Measurements from ENCODE around the gene FBXO15. TPM values are rescaled to one million over a fixed set of nuclear protein-coding genes. Genes with fewer than 3 reads are reported as not detected.

The FBXO15 gene
- polyA plus RNA-seq, 1 donor from 2014 or later, result 6.1 TPM

DNA sequence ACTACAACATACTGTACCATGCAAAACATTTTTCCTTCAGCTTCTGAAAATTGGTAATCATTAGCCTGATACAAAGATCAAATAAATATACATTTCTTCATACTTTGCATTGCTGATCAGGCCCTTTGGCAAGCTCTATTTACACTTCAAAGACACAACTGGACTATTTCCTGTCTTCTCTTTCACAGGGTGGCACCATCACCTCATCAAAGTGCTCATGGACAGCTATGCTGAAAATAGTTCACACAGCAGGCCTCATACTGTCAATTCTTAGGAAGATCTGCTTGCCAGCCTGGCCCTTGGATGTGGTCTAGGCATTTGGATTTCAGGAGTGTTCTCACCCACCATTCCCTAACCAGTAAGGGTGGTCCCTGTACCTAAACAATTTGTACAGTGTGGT is 33.9 kb downstream of the FBXO15 start:
- H2AFZ ChIP-seq (ENCODE audit: low read depth, low read length), result no peak overlapping the region

DNA sequence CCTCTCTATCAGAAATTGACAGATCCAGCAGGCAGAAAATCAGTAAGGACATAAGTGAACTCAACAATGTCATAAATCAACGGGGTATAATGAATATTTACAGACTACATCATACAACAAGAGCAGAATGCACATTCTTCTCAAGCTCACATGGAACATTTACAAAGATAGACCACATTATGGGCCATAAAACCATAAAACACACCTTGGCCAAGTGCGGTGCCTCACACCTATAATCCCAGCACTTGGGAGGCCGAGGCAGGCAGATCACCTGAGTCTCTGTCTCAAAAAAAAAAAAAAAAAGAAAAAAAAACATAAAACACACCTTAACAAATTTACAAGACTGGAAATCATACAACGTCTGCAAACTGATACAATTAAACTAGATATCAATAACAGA is 36.7 kb downstream of the FBXO15 start:
- Histone ChIP-seq H3K79me2 (replicated peaks; ENCODE audit: insufficient read depth, low read length) (no peaks in the 10 kb centered on the region), H3K4me2 (ENCODE audit: low read length) (no peak overlapping the region)

More for the DNA sequence above, 33.9 kb downstream of the FBXO15 start:
- Histone ChIP-seq H3K9me3 (ENCODE audit: low read length) (peaks cover 6% of the 10 kb centered on the region), H3K9ac (ENCODE audit: low read length) (no peak overlapping the region), H3F3A (ENCODE audit: insufficient read depth, low read length, poor library complexity, severe bottlenecking) (no peaks in the 10 kb centered on the region), H3K36me3 (ENCODE audit: insufficient read depth, low read length) (no peaks in the 10 kb centered on the region), H3K27ac (ENCODE audit: low read length) (no peak overlapping the region), H3K79me2 (replicated peaks; ENCODE audit: insufficient read depth, low read length) (no peaks in the 10 kb centered on the region), H3K4me3 (ENCODE audit: low read length) (no peak overlapping the region), H4K20me1 (ENCODE audit: insufficient read depth) (no peaks in the 10 kb centered on the region), H3K9me2 (ENCODE audit: insufficient read depth, low read length) (no peaks in the 10 kb centered on the region), H3K4me2 (ENCODE audit: low read length) (no peak overlapping the region), H3K27me3 (ENCODE audit: insufficient read depth, low read depth, low read length) (no peaks in the 10 kb centered on the region)
- TF ChIP-seq TAF1 (IDR thresholded peaks at IDR 0.05; ENCODE audit: low read depth), result no peak
- TF ChIP-seq MXI1 (conservative IDR thresholded peaks at IDR 0.05; ENCODE audit: poor library complexity, severe bottlenecking), result no peak
- no peak for TF ChIP-seq POLR2AphosphoS5 (IDR thresholded peaks at IDR 0.05)
- TF ChIP-seq EZH2 (IDR thresholded peaks at IDR 0.05; ENCODE audit: borderline replicate concordance, insufficient read depth, low read length, poor library complexity, severe bottlenecking), result no peak
- TF ChIP-seq SMC3 (conservative IDR thresholded peaks at IDR 0.05; ENCODE audit: poor library complexity), result no peak
- TF ChIP-seq RAD21 (conservative IDR thresholded peaks at IDR 0.05), result no peak
- TF ChIP-seq EP300 (conservative IDR thresholded peaks at IDR 0.05; ENCODE audit: poor library complexity, severe bottlenecking), result no peak
- TF ChIP-seq, protein P1, sequence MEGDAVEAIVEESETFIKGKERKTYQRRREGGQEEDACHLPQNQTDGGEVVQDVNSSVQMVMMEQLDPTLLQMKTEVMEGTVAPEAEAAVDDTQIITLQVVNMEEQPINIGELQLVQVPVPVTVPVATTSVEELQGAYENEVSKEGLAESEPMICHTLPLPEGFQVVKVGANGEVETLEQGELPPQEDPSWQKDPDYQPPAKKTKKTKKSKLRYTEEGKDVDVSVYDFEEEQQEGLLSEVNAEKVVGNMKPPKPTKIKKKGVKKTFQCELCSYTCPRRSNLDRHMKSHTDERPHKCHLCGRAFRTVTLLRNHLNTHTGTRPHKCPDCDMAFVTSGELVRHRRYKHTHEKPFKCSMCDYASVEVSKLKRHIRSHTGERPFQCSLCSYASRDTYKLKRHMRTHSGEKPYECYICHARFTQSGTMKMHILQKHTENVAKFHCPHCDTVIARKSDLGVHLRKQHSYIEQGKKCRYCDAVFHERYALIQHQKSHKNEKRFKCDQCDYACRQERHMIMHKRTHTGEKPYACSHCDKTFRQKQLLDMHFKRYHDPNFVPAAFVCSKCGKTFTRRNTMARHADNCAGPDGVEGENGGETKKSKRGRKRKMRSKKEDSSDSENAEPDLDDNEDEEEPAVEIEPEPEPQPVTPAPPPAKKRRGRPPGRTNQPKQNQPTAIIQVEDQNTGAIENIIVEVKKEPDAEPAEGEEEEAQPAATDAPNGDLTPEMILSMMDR (IDR thresholded peaks at IDR 0.05; ENCODE audit: poor library complexity, severe bottlenecking), result no peak
- TF ChIP-seq, protein P2, sequence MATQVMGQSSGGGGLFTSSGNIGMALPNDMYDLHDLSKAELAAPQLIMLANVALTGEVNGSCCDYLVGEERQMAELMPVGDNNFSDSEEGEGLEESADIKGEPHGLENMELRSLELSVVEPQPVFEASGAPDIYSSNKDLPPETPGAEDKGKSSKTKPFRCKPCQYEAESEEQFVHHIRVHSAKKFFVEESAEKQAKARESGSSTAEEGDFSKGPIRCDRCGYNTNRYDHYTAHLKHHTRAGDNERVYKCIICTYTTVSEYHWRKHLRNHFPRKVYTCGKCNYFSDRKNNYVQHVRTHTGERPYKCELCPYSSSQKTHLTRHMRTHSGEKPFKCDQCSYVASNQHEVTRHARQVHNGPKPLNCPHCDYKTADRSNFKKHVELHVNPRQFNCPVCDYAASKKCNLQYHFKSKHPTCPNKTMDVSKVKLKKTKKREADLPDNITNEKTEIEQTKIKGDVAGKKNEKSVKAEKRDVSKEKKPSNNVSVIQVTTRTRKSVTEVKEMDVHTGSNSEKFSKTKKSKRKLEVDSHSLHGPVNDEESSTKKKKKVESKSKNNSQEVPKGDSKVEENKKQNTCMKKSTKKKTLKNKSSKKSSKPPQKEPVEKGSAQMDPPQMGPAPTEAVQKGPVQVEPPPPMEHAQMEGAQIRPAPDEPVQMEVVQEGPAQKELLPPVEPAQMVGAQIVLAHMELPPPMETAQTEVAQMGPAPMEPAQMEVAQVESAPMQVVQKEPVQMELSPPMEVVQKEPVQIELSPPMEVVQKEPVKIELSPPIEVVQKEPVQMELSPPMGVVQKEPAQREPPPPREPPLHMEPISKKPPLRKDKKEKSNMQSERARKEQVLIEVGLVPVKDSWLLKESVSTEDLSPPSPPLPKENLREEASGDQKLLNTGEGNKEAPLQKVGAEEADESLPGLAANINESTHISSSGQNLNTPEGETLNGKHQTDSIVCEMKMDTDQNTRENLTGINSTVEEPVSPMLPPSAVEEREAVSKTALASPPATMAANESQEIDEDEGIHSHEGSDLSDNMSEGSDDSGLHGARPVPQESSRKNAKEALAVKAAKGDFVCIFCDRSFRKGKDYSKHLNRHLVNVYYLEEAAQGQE (IDR thresholded peaks at IDR 0.05; ENCODE audit: borderline replicate concordance), result no peak

More for the DNA sequence above, 36.7 kb downstream of the FBXO15 start:
- Histone ChIP-seq H3K27ac (ENCODE audit: low read length) (no peak overlapping the region), H3F3A (ENCODE audit: insufficient read depth, low read length, poor library complexity, severe bottlenecking) (no peaks in the 10 kb centered on the region), H3K9me3 (ENCODE audit: low read length) (peaks cover 6% of the 10 kb centered on the region), H3K36me3 (ENCODE audit: insufficient read depth, low read length) (no peaks in the 10 kb centered on the region), H2AFZ (ENCODE audit: low read depth, low read length) (no peak overlapping the region), H3K9me2 (ENCODE audit: insufficient read depth, low read length) (no peaks in the 10 kb centered on the region), H3K27me3 (ENCODE audit: insufficient read depth, low read depth, low read length) (no peaks in the 10 kb centered on the region), H3K9ac (ENCODE audit: low read length) (no peak overlapping the region), H3K4me3 (ENCODE audit: low read length) (no peak overlapping the region), H4K20me1 (ENCODE audit: insufficient read depth) (no peaks in the 10 kb centered on the region)
- TF ChIP-seq EP300 (conservative IDR thresholded peaks at IDR 0.05; ENCODE audit: poor library complexity, severe bottlenecking) (no peak), POLR2AphosphoS5 (IDR thresholded peaks at IDR 0.05) (no peak), EZH2 (IDR thresholded peaks at IDR 0.05; ENCODE audit: borderline replicate concordance, insufficient read depth, low read length, poor library complexity, severe bottlenecking) (no peak)

All from neural cell (in vitro differentiated cells).